Inflammatory macrophage treated with lipopolysaccharide for 1 hour (primary cell): ENCODE data around the gene IL20.

Experiments used
- DNase-seq, 2 donors: peaks; one replicate each; pipeline ENCODE4 v3.0.0-alpha.2; 2020 to 2022

IL20 gene

DNA sequence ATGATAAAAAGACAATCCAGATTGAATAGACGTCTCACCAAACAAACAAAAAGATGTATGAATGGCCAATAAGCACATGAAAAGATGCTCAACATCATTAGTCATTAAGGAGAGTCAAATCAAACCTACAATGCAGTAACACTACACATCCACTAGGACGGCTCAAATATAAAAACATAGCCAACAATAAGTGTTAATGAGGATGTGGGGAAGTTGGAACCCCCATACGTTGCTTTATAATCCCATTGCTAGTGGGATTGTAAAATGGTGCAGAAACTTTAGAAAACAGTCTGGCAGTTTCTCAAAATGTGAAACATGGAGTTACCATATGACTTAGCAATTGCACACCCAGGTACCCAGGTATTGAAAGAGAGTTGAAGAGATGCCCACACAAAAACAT is 17.1 kb downstream of the IL20 start:
- no peak for DNase-seq

DNA sequence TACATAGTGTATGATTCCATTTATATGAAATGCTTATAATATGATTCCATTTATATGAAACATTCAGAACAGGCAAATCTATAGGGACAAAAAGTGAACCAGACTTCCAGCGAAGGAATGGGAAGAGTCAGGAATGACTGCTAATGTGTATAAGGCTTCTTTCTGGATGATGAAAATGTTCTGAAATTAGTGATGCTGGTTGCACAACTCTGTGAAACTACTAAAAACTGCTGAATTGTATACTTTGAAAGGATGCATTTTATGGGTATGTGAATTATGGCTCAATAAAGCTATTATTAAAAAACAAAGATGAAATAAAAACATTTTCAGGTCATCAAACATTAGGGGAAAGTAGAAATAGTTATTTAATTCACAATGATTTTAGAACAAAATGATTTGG is 17.7 kb downstream of the IL20 start:
- no peak for DNase-seq

DNA sequence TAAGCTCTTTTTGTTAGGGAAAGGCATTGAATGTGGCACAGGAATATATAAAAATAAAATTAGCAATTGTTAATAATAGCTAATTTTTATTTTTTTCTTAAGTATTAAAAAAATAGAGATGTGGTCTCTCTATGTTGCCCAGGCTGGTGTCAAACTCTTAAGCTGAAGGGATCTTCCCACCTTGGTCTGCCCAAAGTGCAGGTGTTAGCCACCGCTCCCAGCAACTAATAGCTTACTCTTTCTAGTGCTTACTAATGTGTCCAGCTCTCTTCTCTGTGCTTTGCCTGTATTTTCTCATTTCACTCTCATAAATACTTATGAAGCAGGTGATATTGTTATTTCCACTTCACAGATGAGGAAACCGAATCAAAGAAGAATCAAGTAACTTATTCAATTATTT is 18.5 kb downstream of the IL20 start:
- DNase-seq = no peak

DNA sequence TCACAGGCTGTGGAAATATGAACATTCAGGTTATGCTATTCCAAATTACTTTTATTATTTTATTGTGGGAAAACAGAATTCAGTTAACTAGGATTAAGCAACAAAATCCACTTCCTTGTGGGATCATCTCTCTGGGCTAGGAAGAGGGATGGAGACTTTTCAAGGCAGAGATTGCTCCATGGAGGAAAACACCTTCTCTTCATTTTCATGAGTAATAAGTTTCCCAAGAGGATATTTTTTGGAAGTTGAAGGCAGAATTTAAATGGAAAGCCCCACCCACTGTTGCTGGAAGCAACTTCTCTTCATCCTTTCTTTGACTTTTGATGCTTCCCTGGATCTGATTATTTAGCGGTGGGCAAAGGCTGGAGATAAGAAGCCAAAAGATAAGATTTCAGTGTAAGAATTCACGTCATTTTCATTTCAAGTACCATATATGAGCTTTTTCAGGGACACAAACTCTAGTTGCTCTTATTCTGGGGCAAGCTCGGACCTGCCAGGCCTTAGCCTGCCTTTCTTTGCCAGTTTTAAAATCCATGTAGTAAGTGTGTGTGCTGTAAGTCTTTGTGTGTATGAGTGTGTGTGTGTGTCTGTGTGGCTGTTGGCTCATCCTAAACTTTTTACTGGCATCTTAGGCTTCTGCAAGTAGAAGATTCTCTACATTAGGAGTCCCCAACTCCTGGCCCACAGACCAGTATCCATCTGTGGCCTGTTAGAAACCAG is 20.1 kb downstream of the IL20 start:
- no peak for DNase-seq

DNA sequence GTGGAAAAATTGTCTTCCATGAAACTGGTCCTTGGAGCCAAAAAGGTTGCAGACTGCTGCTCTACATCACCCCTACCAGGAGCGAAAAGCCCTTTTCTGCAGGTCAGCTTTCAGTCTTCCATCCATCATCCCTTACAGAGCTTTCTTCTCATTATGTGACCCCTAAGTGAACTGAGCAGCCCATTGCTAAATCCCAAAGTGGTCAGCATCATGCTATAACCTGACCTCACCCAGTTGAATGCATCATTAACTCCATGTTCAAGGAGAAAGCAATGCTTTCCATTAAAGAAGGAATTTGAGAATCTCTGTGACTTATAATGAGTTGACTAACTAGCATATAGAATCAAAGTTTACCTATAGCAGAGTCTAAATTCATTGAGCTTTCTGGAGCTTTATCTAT is 21.4 kb downstream of the IL20 start:
- no peak for DNase-seq

DNA sequence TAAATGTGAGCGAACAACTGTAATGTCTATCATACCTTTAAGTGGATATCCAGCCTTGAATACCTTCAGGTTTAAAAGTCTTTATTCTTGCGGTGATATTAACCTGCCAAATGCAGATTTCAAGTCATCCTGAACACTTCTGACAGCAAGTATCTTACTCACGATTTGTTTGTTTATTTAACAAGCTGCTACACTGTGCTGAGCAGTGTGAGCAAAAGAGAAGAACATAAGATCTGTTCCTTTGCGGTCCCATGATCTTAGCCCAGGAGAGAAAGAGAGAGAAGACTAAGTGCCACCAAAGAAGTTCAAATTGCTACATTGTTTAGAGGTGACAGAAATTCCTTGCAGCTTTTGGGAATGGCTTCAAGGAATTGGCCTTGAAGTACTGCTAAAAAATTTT is 22.3 kb downstream of the IL20 start:
- DNase-seq = no peak

DNA sequence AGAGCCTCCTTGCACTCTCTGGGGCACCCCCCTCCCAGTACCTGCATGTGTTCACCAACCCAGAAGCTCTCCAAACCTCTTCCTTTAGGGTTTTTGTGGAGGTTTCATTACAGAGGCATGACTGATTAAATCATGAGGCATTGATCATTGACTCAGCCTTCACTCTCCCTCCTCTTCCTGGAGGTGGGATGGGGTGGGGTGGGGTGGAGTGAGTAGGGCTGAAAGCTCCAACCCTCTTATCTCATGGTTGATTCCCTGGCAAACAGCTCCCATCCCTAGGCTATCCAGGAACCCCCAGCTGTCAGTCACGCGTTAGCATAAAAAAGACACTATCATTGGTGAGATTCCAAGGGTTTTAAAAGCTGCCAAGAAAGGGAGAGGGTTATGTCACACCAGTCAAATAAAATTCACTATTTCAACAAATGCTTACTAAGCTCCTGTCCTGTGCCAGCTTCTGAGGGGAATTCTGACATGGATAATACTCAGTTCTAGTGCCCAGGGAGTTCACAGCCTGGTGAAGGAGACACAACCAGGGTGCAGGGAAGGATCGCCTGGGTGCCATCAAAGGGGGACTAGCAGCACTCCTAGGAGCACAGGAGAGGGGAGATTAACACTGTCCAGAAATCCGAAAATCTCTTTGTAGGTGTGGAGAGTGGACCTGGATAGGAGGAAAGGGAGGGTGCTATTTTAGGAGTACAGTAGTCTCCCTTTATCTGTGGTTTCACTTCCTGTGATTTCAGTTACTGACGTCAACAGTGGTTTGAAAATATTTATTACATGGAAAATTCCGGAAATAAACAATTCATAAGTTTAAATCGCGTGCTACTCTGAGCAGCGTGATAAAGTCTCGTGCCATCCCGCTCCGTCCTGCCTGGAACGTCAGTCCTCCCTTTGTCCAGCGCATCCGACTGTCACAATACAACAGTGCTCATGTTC is 25.0 kb downstream of the IL20 start:
- peak; percentile 58 to 66 for DNase-seq

DNA sequence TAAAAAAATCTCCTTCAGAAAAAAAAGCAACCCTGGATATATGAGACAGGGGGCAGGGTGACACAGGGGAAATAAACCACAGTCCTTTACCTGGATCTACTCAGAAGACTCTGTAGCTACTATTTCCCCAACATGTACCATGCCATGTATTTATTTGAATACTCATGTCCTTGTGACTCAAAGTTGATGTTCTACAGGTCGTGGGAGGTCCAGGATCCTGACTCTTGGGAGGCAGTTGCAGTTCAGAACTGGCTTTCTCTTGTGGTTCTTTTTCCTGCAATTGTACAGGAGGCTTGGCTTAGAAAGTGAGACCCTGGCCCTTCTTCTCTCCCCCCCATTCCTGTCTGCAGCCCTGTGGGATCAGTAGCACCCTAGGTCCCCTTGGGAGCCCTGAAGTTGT is 26.0 kb downstream of the IL20 start:
- DNase-seq = no peak

DNA sequence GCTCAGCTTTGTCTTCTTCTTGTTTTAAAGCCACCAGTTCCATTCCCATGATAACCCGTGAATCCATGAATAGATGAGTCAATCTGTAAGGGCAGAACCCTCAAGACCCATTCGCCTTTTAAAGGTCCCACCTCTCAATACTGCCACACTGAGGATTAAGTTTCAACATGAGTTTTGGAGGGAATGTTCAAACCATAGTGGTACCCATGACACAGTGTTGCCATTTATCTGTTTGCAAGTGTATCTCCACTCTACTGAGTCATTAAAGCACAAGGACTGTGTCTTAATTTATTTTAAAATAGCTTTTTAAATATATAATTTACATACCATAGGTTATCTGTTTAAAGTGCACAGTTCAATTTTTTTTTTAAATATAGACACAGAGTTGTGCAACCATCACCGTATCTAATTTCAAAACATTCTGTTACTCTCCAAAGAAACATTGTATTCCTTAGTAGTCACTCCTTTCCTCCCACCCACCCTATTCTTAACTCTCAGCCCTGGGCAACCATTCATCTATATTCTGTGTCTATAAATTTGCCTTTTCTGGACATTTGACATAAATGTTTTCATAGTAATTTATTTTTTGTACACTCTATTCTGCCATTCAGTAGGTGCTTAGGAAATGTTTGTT is 27.0 kb downstream of the IL20 start:
- DNase-seq = no peak

DNA sequence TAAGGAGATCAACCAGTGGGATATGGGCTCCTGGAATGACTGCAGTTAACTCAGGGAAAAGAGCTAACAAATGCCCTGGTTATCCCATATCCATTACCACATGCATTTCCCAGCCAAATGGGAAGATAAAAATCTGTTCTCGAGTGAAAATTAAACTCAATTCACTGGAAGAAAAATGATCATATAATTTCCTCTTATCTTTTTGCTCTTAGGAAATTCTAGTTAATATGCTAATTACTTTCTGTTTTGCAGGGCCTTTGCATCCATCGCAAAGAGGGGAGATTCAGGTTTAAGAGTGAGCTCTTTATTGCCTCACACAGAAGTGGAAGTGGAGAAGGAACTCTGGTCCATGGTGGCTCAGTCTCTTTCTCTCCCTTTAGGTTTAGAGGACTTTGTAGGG is 28.0 kb downstream of the IL20 start:
- no peak for DNase-seq

DNA sequence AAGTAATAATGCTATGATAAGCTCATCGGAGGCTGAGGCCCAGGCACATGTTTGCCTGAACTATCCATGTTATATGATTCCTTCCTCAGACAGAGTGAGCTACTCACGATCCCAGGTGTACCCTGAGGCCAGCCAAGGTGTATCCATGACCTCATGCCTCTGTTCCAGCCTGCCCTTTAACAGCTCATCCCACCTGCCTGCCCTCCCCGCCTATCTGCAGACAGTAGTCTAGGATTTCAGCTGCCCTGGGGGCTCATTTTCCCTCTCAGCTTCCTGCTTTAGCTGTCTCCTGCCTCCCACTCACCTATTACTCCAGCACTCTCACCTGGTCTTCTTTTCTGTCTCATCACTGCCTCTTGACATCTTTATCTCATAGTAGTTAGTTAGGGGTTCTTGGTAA is 29.9 kb downstream of the IL20 start:
- DNase-seq = no peak

DNA sequence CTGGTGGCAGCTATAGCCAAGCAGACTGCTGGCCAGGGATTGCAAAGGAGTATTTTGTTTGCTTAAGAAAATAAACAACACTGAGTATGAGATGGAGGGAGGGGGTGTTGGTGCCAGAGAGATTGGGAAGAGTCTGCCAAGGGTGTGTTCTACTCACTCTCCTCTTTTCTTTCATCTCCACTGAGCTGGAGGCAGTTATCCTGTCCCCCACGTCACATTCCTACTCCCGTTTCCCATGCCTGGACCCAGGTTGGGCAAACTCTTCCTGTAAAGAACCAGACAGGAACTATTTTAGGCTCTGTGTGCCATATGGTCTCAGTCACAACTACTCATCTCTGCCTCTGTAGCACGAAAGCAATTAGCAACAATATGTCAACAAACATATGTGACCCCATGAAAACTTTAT is 30.4 kb downstream of the IL20 start:
- no peak for DNase-seq

DNA sequence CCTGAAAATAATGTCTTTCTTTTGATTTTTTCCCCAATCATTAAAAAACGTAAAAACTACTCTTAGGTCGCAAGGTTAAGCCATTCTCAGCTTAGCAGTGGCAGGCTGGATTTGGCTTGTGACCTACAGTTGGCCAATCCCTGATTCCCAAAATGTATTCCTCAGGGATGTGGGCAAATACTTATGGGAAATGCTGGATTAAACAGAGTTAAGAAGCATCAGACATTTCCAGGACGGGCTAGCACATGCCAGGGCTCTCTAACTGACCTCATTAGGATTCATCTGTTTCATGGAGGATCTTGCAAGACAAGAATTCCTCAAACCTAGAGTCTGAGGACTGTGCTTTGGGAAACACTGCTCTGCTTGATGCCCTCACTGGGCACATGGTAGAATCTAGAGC is 30.8 kb downstream of the IL20 start:
- DNase-seq = no peak

DNA sequence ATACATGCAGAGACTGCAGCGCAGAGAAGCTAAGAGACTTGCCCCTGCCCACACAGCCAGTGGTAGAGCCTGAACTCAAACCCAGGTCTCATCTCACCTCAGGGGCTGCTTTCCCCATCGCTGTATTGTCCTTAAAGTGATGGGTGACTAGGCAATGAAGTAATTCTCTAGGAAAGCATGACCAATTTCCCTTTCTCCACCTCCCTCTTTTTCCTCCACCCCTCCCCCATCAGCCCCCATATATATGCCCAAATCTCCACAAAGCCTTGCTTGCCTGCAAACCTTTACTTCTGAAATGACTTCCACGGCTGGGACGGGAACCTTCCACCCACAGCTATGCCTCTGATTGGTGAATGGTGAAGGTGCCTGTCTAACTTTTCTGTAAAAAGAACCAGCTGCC is 31.8 kb downstream of the IL20 start, which contains the start of gene IL24:
Gene IL24, plus strand, starts transcription at position 269 of the 400 bp plus-strand sequence. CDS start 390 bp downstream, outside the sequence.
- DNase-seq = no peak

DNA sequence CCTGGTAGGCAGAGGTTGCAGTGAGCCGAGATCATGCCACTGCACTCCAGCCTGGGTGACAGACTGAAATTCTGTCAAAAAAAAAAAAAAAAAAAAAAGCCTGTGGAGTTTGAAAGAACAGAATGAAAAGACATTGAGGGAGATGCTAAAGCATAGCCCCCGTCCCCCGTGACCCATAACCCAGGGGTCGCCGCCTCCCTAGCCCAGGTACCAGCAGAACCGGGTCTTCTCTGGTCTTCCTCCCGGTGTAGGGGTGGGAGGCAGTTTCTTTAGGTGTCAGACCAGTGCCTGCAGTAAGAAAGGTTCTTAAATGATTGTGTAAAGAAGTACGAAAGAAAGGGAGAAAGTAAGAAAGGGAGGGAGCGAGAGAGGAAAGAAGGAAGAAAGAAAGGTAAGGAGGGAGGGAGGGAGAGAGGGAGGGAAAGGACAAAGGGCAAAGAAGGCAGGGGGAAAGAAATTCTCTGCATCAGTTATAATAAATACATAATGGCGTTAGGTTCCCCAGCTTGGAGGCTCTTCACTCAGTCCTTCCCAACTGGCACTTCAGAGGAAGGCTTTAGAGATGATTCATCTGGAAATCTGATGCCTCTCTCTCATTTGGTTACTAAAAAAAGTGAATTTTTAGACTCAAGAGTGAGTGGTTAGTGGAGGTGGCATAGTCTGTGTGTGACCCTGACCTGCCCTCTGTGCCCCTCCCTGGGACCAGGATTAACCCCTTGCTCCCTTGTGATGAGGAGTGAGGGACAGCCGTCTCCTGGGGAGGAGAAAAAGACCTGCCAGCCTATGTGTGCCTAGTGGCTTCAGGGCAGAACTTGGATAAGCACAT is 32.9 kb downstream of the IL20 start:
- no peak for DNase-seq

DNA sequence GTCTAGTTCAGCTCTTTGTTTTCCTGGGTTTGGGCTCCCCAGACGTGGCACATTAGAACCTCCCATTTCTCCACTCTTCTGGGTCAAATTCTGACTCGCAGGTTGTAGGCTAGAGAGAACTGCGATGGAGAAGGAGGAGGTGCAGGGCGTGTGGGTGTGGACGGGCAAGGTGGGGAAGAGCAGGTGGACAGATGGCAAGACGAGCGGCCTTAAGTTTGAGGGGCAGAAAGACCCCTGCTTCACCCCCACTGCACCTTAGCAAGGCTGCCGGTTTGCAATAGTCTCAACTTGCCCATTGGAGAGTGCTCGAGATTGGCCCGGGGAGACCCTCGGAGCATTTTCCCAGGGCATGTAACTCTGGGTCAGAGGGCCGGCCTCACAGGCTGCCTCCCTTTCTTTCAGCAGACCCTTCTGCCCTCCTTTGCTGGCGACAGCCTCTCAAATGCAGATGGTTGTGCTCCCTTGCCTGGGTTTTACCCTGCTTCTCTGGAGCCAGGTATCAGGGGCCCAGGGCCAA is 33.5 kb downstream of the IL20 start:
- no peak for DNase-seq

DNA sequence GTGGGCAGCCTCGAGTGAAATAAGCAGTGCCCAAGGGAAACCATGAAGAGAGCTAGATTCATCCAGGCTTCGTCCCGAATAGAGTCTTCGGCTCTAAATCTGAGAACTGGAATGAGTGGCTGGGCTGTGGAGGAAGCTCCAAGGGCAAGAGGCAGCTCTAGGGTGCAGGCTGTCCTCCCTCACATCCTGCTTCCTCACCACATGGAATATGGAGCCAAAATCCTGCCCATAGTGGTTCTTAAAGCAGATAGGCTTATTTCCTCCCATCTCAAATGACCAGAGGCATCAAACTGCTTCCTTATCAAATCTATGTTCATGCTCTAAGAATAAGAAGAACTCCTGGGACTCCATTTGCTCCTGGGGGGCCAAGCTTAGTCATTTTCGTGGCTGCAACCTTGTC is 34.3 kb downstream of the IL20 start:
- DNase-seq = no peak

DNA sequence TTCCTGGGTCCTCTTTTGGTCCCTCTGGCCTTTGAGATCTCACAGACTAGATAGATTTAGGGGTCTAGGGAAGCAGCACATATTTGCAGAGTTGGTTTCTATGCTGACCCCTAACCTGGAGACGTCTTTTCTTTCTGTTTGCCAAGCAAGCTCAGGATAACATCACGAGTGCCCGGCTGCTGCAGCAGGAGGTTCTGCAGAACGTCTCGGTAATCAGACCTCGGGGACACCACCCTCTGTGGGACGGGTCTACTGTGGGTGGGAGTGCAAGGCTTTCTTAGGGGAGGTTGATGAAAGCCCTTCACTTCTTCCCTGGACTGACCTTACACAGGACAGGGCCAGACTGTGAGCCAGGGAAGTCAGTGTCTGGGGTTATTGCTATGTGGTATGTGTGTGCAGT is 34.7 kb downstream of the IL20 start:
- no peak for DNase-seq

DNA sequence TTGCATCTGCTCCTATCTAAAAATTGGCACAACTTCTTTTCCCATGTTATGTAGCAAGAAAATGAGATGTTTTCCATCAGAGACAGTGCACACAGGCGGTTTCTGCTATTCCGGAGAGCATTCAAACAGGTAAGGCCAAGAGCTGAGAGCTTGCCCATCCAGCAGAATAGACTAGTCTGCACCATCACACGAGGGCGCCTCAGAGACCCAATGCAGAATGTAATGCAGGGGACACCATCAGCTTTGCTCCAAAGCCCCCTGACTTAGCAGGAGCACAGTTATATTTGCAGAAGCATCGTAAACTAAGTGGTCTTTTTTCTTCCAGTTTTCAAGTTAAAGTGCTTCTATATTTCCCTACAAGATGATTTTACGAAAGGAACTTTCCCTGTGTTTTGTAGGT is 36.5 kb downstream of the IL20 start:
- DNase-seq = no peak

DNA sequence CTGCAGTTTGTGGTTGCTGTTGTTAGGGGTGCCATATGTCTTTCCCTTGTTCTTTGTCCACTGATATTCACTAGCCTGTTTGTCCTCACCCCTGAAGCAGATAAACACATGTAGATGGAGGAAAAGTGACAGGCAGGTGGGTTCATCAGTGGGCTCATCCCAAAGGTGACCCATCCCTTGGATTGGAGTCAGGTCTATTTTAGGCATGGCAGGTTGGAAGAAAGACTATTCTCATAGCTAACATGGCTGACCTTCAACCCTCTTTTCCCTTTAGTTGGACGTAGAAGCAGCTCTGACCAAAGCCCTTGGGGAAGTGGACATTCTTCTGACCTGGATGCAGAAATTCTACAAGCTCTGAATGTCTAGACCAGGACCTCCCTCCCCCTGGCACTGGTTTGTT is 37.3 kb downstream of the IL20 start:
- no peak for DNase-seq

DNA sequence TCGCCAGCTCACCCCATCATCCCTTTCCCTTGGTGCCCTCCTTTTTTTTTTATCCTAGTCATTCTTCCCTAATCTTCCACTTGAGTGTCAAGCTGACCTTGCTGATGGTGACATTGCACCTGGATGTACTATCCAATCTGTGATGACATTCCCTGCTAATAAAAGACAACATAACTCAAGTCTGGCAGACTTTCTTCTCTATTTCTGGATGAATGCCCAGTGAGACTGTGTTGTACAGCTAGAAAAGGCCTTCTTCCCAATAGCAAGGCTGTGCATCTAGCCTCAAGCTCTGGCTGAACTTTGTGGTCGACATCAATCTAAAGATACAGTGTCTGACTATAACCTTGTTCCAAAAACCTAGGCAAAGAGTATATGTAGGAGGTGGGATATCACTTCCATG is 38.3 kb downstream of the IL20 start:
- DNase-seq = no peak

DNA sequence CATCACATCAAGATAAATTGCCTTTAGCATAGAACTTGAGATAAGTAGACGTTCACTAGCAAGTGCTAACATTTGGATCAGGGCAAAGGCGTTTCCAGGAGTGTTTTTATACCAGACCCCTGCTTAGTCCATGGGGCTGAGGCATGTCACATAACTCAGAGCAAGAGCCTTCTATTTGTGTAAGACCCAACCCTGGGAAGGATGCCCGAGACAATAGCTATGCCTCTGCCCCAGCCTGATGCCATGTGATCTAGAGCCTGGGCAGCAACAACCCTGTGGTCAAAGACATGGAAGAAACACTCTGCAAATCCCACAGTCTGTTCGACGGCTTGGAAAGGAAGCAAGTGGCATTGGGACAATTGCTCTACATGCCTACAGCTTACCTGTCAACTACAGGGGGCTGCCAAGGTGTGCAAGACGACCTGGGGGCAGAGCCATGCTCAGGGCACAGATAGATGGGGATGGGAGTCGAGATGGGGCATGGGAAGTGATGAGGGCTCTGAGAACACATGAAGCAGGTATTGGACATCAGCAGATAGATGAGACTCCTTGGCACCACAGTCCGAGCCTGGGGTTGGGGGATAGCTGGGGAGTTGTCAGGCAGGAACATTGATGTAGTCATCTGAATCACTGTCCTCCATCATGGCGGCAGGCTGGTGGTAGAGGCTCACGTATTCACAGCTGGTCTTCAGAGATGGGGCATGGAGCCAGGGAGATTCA is 39.2 kb downstream of the IL20 start:
- no peak for DNase-seq
